HG03066 (cell line): ENCODE measurements around the gene GLRX5.

ENCODE experiments used
- ATAC-seq: cut with Tn5 transposase; IDR thresholded peaks from one replicate; pipeline ENCODE4 v1.9.1; 2021; ENCODE audit warnings: low read depth; ENCODE audit not compliant: unreplicated experiment

The GLRX5 gene

GRCh38 chr14:95531969-95532368, 2.9 kb upstream of the GLRX5 start:
- ATAC-seq: no peak

GRCh38 chr14:95533391-95533821, 1.4 kb upstream of the GLRX5 start:
- ATAC-seq: no peak

- no peak for ATAC-seq
Observed at GRCh38 chr14:95533822-95534221, 1.0 kb upstream of the GLRX5 start.

- ATAC-seq: no peak
Observed at GRCh38 chr14:95535226-95536021, 574 bp downstream of the GLRX5 start.

- ATAC-seq: no peak
Observed at GRCh38 chr14:95536036-95536593, 1.3 kb downstream of the GLRX5 start.

- ATAC-seq: no peak
Observed at GRCh38 chr14:95536671-95537070, 1.8 kb downstream of the GLRX5 start.

GRCh38 chr14:95537298-95538089, 2.6 kb downstream of the GLRX5 start:
- no peak for ATAC-seq

GRCh38 chr14:95538801-95539509, 4.1 kb downstream of the GLRX5 start:
- ATAC-seq: no peak

GRCh38 chr14:95540236-95540855, 5.5 kb downstream of the GLRX5 start:
- no peak for ATAC-seq

- ATAC-seq: no peak
Observed at GRCh38 chr14:95541346-95541745, 6.5 kb downstream of the GLRX5 start.

GRCh38 chr14:95541932-95542930, 7.4 kb downstream of the GLRX5 start:
- no peak for ATAC-seq

- no peak for ATAC-seq
Observed at GRCh38 chr14:95543021-95543420, 8.2 kb downstream of the GLRX5 start.

- ATAC-seq: no peak
Observed at GRCh38 chr14:95544588-95544987, 9.7 kb downstream of the GLRX5 start.

- ATAC-seq: no peak
Observed at GRCh38 chr14:95545515-95546168, 10.8 kb downstream of the GLRX5 start.

- ATAC-seq: no peak
Observed at GRCh38 chr14:95547272-95547625, 12.4 kb downstream of the GLRX5 start.

- no peak for ATAC-seq
Observed at GRCh38 chr14:95547626-95548327, 12.9 kb downstream of the GLRX5 start.

GRCh38 chr14:95548328-95548929, 13.6 kb downstream of the GLRX5 start:
- ATAC-seq: no peak
